ENCODE measurements around the gene ITGAX. TPM values are rescaled to one million over a fixed set of nuclear protein-coding genes. Genes with fewer than 3 reads are reported as not detected.

The ITGAX gene
- total and polyA plus RNA-seq, 2 donors (not counting 1 experiment from before 2014, with no cell fraction given) = 48.0 to 78.8 TPM

- ATAC-seq (ENCODE audit: low read depth) (no peak), DNase-seq (no peak)
- no peaks in the 10 kb centered on the region for H4K20me1 ChIP-seq (ENCODE audit: control insufficient read depth, insufficient read depth, low read length, poor library complexity, severe bottlenecking)
- H3K9ac ChIP-seq (ENCODE audit: low read length) = no peak overlapping the region
- ChIA-PET POLR2A (interaction anchor here (0.7 kb wide), 1 partner anchor 130 kb away, joined by 3 read pairs; no protein-coding TSS in a partner anchor), CTCF (interaction anchor here (1.2 to 1.6 kb wide), 2 partner anchors 11 to 38 kb away, joined by 3 to 10 read pairs; no protein-coding TSS in a partner anchor)
- Mint-ChIP-seq H3K27ac (peak overlapping the region; percentile 77), H3K9me3 (ENCODE audit: insufficient read depth) (no peaks in the 10 kb centered on the region), H3K4me3 (peak overlapping the region; percentile 49), H3K4me1 (peaks cover 41% of the 10 kb centered on the region), H3K27me3 (no peaks in the 10 kb centered on the region)
- intact Hi-C loops (cut with micrococcal nuclease) = loop anchor here (5.0 kb wide), 1 partner anchor 142 kb away; the partner anchor contains the start of gene PYCARD
- H3K4me1 ChIP-seq (ENCODE audit: control insufficient read depth in 2 of 2, insufficient read depth in 2 of 2, low read length in 2 of 2) = peaks cover 18 to 34% of the 10 kb centered on the region in 2 donors
- H2AFZ ChIP-seq (ENCODE audit: insufficient read depth, low read depth, low read length, poor library complexity, severe bottlenecking) = no peak overlapping the region
- TF ChIP-seq CTCF (IDR thresholded peaks at IDR 0.05) (no peak), EZH2 (IDR thresholded peaks at IDR 0.05; ENCODE audit: borderline replicate concordance, insufficient read depth, low read depth, low read length, poor library complexity, severe bottlenecking) (no peak)
- 53% methylated on average over 4 of the region's 9 CpGs for WGBS (ENCODE audit: insufficient coverage)
- H3K27me3 ChIP-seq (replicated peaks in 1 of 4; ENCODE audit: control extremely low read depth in 1 of 4, control insufficient read depth in 3 of 4, insufficient read depth in 4 of 4, low read length in 3 of 4) = no peaks in the 10 kb centered on the region
- H3K9me3 ChIP-seq (ENCODE audit: control extremely low read depth in 1 of 3, control insufficient read depth in 2 of 3, insufficient read depth in 1 of 3, low read length in 2 of 3) = no peaks in the 10 kb centered on the region
- H3K4me3 ChIP-seq (ENCODE audit: control extremely low read depth in 1 of 5, extremely low read depth in 1 of 5, insufficient read depth in 1 of 5, low read depth in 2 of 5, low read length in 4 of 5) = no peak overlapping the region
- no peak overlapping the region for H3K27ac ChIP-seq (ENCODE audit: low read length in 2 of 2)
- no peaks in the 10 kb centered on the region for H3K79me2 ChIP-seq (ENCODE audit: control insufficient read depth, insufficient read depth, low read length)
- no peaks in the 10 kb centered on the region for H3K36me3 ChIP-seq (replicated peaks in 1 of 2; ENCODE audit: control extremely low read depth in 1 of 2, control insufficient read depth in 1 of 2, extremely low read depth in 1 of 2, insufficient read depth in 2 of 2, low read length in 1 of 2)
- peak overlapping the region; percentile 19 for H3K4me2 ChIP-seq (replicated peaks; ENCODE audit: low read depth, low read length, poor library complexity, severe bottlenecking)
Observed at GRCh38 chr16:31344712-31345111, 10.3 kb upstream of the ITGAX start.

GRCh38 chr16:31347445-31347844, 7.5 kb upstream of the ITGAX start:
- no peaks in the 10 kb centered on the region for H3K9me3 ChIP-seq (ENCODE audit: control extremely low read depth in 1 of 3, control insufficient read depth in 2 of 3, insufficient read depth in 1 of 3, low read length in 2 of 3)

More at GRCh38 chr16:31347445-31347844, 7.5 kb upstream of the ITGAX start:
- Mint-ChIP-seq H3K9me3 (ENCODE audit: insufficient read depth) (no peaks in the 10 kb centered on the region), H3K27ac (peak overlapping the region; percentile 54), H3K4me3 (no peak overlapping the region), H3K4me1 (peaks cover 67% of the 10 kb centered on the region), H3K27me3 (no peaks in the 10 kb centered on the region)
- no peaks in the 10 kb centered on the region for H3K27me3 ChIP-seq (replicated peaks in 1 of 4; ENCODE audit: control extremely low read depth in 1 of 4, control insufficient read depth in 3 of 4, insufficient read depth in 4 of 4, low read length in 3 of 4)
- no peak overlapping the region for H3K9ac ChIP-seq (ENCODE audit: low read length)
- H3K36me3 ChIP-seq (replicated peaks in 1 of 2; ENCODE audit: control extremely low read depth in 1 of 2, control insufficient read depth in 1 of 2, extremely low read depth in 1 of 2, insufficient read depth in 2 of 2, low read length in 1 of 2) = no peaks in the 10 kb centered on the region
- WGBS (ENCODE audit: insufficient coverage) = 100% methylated on average over 1 of the region's 5 CpGs
- no peaks in the 10 kb centered on the region for H4K20me1 ChIP-seq (ENCODE audit: control insufficient read depth, insufficient read depth, low read length, poor library complexity, severe bottlenecking)
- TF ChIP-seq EZH2 (IDR thresholded peaks at IDR 0.05; ENCODE audit: borderline replicate concordance, insufficient read depth, low read depth, low read length, poor library complexity, severe bottlenecking) (no peak), CTCF (IDR thresholded peaks at IDR 0.05) (no peak)
- H3K4me1 ChIP-seq (ENCODE audit: control insufficient read depth in 2 of 2, insufficient read depth in 2 of 2, low read length in 2 of 2) = peaks cover 27 to 61% of the 10 kb centered on the region in 2 donors
- peak overlapping the region in 1 of 2 donors; percentile 54 for H3K27ac ChIP-seq (ENCODE audit: low read length in 2 of 2)
- H3K4me3 ChIP-seq (ENCODE audit: control extremely low read depth in 1 of 5, extremely low read depth in 1 of 5, insufficient read depth in 1 of 5, low read depth in 2 of 5, low read length in 4 of 5) = no peak overlapping the region
- no peaks in the 10 kb centered on the region for H3K79me2 ChIP-seq (ENCODE audit: control insufficient read depth, insufficient read depth, low read length)
- ATAC-seq (ENCODE audit: low read depth) (no peak), DNase-seq (no peak)
- ChIA-PET CTCF (no interaction called here), POLR2A (no interaction called here)
- H3K4me2 ChIP-seq (replicated peaks; ENCODE audit: low read depth, low read length, poor library complexity, severe bottlenecking) = peak overlapping the region; percentile 3
- no peak overlapping the region for H2AFZ ChIP-seq (ENCODE audit: insufficient read depth, low read depth, low read length, poor library complexity, severe bottlenecking)
- intact Hi-C loops (cut with micrococcal nuclease) = loop anchor here (5.0 kb wide), 1 partner anchor 145 kb away; the partner anchor contains the start of gene PYCARD
